Lung (tissue), 12 donors: ENCODE data around the gene LIG1. TPM values are rescaled to one million over a fixed set of nuclear protein-coding genes. Genes with fewer than 3 reads are reported as not detected.
A peak's percentile ranks its signal among the peaks of the same experiment; 100 is the strongest.

ENCODE experiments used
- ATAC-seq: fragments of 200-7000 bp; cut with Tn5 transposase; one replicate; pipeline ENCODE4 v1.9.1; 2020; ENCODE audit warnings: moderate number of reproducible peaks; ENCODE audit not compliant: insufficient read depth, low FRiP score
- DNase-seq, 3 donors: peaks; one replicate each; pipeline ENCODE4 v3.0.0-alpha.2; 2013 to 2017
- H3K27ac ChIP-seq, 2 donors: one replicate each; pipeline ENCODE4 v1.5.1; 2013; ENCODE audit warnings: mild to moderate bottlenecking in 2 of 2, moderate library complexity in 2 of 2, control low read depth in 1 of 2, inconsistent platforms in 1 of 2, low read depth in 1 of 2, low read length in 1 of 2
- H3K27me3 ChIP-seq, 3 donors: one replicate each; pipeline ENCODE4 v1.5.1; 2013; ENCODE audit warnings: low read length in 2 of 3; ENCODE audit not compliant: control insufficient read depth in 3 of 3, insufficient read depth in 3 of 3
- H3K36me3 ChIP-seq, 4 donors: one replicate each; pipeline ENCODE4 v1.5.1; 2013; ENCODE audit warnings: low read length in 4 of 4, mild to moderate bottlenecking in 1 of 4, moderate library complexity in 1 of 4; ENCODE audit not compliant: control insufficient read depth in 4 of 4, insufficient read depth in 4 of 4
- H3K4me1 ChIP-seq, 5 donors: one replicate each; pipeline ENCODE4 v1.5.1; 2013; ENCODE audit warnings: low read length in 5 of 5, mild to moderate bottlenecking in 2 of 5, moderate library complexity in 1 of 5; ENCODE audit not compliant: control insufficient read depth in 5 of 5, insufficient read depth in 5 of 5
- H3K4me3 ChIP-seq: one replicate; pipeline ENCODE4 v1.5.1; 2013; ENCODE audit warnings: mild to moderate bottlenecking, control low read depth, moderate library complexity
- H3K9ac ChIP-seq, 2 donors: one replicate each; pipeline ENCODE4 v1.5.1; 2013; ENCODE audit warnings: low read length in 2 of 2, control low read depth in 1 of 2; ENCODE audit not compliant: insufficient read depth in 1 of 2
- H3K9me3 ChIP-seq, 4 donors: one replicate each; pipeline ENCODE4 v1.5.1; 2013; ENCODE audit warnings: low read length in 3 of 4, mild to moderate bottlenecking in 1 of 4, moderate library complexity in 1 of 4; ENCODE audit not compliant: control insufficient read depth in 4 of 4, insufficient read depth in 3 of 4
- WGBS, 2 donors: extraction: QIAGEN DNeasy Blood & Tissue Kit; methylation state at CpG; one replicate each; pipeline ENCODE4 v1.1.7; 2013; 5-methylcytosine and 5-hydroxymethylcytosine counted together
- polyA plus RNA-seq, 2 donors: library from polyadenylated mRNA; stranded (reverse); fragments of 200-250 nt; gene quantifications; one replicate each; pipeline ENCODE4 v1.2.1, GENCODE V29; 2013
- total RNA-seq, 2 donors: library from RNA; depleted of rRNA in 1 of 2; stranded (reverse); fragments of >200 nt in 1 of 2; gene quantifications; one replicate each; pipeline ENCODE4 v1.2.1, GENCODE V29; 2014 to 2021
- TF ChIP-seq, protein P1 (sequence below): IDR thresholded peaks from 2 replicates; pipeline ENCODE4 v1.5.1; 2012; ENCODE audit warnings: mild to moderate bottlenecking; ENCODE audit errors: control extremely low read depth, extremely low read depth
- donor health status: control.
- donor health status: control.
- donor health status: Bipolar disorder and iron deficiency.
- donor health status: healthy.
- donor health status: DM: yes; HTN: yes; CAD: no.

The LIG1 gene
- total and polyA plus RNA-seq, 4 donors, result 10.6 to 40.5 (median 25.3) TPM

DNA sequence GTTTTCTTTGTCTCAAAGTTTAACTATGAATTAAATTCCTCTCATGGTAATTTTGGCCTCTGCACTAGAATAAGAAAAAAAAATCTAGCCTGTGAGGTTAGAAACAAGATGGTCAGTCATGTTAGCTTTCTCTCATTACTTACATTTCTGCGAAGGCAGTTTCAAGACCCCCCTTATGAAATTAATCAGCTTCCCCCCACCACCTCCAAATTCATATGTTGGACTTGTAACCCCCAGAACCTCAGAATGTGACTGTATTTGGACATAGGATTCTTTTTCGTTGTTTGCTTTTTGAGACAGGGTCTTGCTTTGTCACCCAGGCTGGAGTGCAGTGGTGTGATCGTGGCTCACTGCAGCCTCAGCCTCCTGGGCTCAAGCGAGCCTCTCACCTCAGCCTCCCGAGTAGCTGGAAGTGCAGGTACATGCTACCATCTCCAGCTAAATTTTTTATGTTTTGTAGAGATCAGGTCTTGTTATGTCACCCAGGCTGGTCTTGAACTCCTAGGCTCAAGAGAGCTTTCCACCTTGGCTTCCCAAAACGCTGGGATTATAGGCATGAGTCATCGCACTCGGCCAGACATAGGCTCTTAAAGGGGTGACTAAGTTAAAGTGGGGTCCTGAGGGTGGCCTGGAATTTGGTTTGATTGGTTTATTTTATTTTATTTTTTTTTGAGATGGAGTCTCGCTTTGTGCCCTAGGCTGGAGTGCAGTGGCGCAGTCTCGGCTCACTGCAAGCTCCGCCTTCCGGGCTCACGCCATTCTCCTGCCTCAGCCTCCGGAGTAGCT, 61.0 kb downstream of the LIG1 start:
- DNase-seq (no peak), ATAC-seq (no peak)
- TF ChIP-seq, protein P1, sequence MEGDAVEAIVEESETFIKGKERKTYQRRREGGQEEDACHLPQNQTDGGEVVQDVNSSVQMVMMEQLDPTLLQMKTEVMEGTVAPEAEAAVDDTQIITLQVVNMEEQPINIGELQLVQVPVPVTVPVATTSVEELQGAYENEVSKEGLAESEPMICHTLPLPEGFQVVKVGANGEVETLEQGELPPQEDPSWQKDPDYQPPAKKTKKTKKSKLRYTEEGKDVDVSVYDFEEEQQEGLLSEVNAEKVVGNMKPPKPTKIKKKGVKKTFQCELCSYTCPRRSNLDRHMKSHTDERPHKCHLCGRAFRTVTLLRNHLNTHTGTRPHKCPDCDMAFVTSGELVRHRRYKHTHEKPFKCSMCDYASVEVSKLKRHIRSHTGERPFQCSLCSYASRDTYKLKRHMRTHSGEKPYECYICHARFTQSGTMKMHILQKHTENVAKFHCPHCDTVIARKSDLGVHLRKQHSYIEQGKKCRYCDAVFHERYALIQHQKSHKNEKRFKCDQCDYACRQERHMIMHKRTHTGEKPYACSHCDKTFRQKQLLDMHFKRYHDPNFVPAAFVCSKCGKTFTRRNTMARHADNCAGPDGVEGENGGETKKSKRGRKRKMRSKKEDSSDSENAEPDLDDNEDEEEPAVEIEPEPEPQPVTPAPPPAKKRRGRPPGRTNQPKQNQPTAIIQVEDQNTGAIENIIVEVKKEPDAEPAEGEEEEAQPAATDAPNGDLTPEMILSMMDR, result no peak
- Histone ChIP-seq H3K4me3 (no peak overlapping the region), H3K4me1 (peaks cover 0 to 15% (median 4%) of the 10 kb centered on the region in 5 donors), H3K9ac (no peak overlapping the region), H3K27ac (no peak overlapping the region), H3K27me3 (no peaks in the 10 kb centered on the region), H3K9me3 (no peaks in the 10 kb centered on the region), H3K36me3 (no peaks in the 10 kb centered on the region)
- 85 to 91% methylated on average over 15 of the region's 15 CpGs for WGBS, 2 donors

DNA sequence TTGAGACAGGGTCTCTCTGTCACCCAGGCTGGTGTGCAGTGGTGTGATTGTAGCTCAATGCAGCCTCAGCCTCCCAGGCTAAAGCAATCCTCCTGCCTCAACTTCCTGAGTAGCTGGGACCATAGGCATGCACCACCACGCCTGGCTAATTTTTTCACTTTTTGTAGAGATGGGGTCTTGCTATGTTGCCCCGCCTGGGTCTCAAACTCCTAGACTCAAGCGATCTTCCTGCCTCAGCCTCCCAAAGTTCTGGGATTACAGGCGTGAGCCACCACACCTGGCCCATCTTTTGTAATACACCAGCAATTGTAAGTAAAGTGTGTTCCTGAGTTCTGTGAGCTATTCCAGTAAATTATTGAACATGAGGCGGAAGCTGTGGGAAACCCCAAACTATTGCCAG, 66.2 kb downstream of the LIG1 start:
- H3K36me3 ChIP-seq, result peaks cover 0 to 3% (median 0%) of the 10 kb centered on the region in 4 donors
- DNase-seq, result no peak
- no peaks in the 10 kb centered on the region for H3K9me3 ChIP-seq
- no peak overlapping the region for H3K4me3 ChIP-seq
- TF ChIP-seq, protein P1, result no peak
- H3K4me1 ChIP-seq, result peaks cover 0 to 7% (median 0%) of the 10 kb centered on the region in 5 donors
- no peak for ATAC-seq
- H3K27me3 ChIP-seq, result no peaks in the 10 kb centered on the region
- H3K27ac ChIP-seq, result no peak overlapping the region
- no peak overlapping the region for H3K9ac ChIP-seq
- 97 to 98% methylated on average over 5 of the region's 5 CpGs for WGBS, 2 donors

DNA sequence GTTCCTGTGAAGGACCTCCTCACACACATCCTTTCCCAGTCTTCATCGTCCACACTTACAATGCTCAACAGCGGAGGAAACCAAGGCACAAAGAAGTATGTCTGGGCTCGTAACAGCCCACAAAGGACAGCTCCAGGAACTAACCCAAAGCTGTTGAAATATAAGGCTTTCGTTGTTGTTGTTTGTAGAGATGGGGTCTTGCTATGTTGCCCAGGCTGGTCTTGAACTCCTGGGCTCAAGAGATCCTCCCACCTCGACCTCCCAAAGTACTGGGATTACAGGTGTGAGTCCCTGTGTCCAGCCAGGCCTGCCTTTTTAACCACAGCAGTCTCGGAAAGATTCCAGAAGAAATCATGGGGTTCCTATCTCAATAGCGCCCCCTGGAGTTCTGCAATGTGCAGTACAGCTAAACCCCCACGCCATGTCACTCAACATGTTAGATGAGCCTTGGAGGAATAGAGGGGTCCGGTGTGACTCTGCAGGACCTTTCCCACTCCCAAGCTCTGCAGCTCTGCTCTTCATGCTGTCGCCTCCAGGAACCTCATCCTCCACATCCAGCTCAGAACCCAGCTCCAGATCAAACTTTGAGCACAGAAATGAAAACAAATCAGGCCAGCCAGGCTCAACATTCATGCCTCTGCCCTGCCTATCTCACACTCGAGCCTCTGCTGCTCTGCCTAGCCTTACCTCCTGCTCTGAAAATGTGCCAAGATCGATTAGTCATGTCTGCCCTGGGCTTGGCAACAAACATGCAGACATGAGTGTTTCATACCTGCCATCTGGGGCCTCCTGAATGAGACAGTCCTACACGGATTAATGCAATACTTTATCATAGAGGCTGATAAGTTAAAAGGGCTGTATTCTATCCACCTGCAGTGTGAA, 67.0 kb downstream of the LIG1 start:
- no peak overlapping the region for H3K9ac ChIP-seq
- peaks cover 0 to 5% (median 2%) of the 10 kb centered on the region in 4 donors for H3K36me3 ChIP-seq
- no peak overlapping the region for H3K27ac ChIP-seq
- TF ChIP-seq, protein P1, result peak; percentile 39
- 61 to 63% methylated on average over 13 of the region's 13 CpGs for WGBS, 2 donors
- no peak for DNase-seq
- no peaks in the 10 kb centered on the region for H3K27me3 ChIP-seq
- peaks cover 0 to 6% (median 0%) of the 10 kb centered on the region in 5 donors for H3K4me1 ChIP-seq
- H3K4me3 ChIP-seq, result no peak overlapping the region
- no peaks in the 10 kb centered on the region for H3K9me3 ChIP-seq
- ATAC-seq, result no peak
